MM.1S (cell line): ENCODE results near the gene PSME2.

Source experiments
- DNase-seq: peaks from one replicate; pipeline ENCODE4 v3.0.0-alpha.2; 2015
- H2AFZ ChIP-seq: fragments of 300-600 bp; sonication (generic); 2 replicates; pipeline ENCODE4 v1.6.0; 2016; ENCODE audit warnings: antibody characterized with exemption, low read length
- H3F3A ChIP-seq: fragments of 300-600 bp; sonication (generic); 2 replicates; pipeline ENCODE4 v1.6.1; 2016; ENCODE audit warnings: mild to moderate bottlenecking, antibody characterized with exemption, low read length, moderate library complexity, mixed read lengths; ENCODE audit not compliant: insufficient read depth
- H3K27ac ChIP-seq: fragments of 300-600 bp; sonication (generic); 2 replicates; pipeline ENCODE4 v1.5.1; 2016; ENCODE audit warnings: mild to moderate bottlenecking, low read length
- H3K27me3 ChIP-seq: fragments of 300-600 bp; sonication (generic); replicated peaks from 2 replicates; pipeline ENCODE4 v1.6.0; 2016; ENCODE audit warnings: low read length; ENCODE audit not compliant: insufficient read depth
- H3K36me3 ChIP-seq: fragments of 300-600 bp; sonication (generic); replicated peaks from 2 replicates; pipeline ENCODE4 v1.6.1; 2016; ENCODE audit warnings: mild to moderate bottlenecking, low read length, mixed read lengths; ENCODE audit not compliant: insufficient read depth
- H3K4me1 ChIP-seq: fragments of 300-600 bp; sonication (generic); 2 replicates; pipeline ENCODE4 v1.6.1; 2016; ENCODE audit warnings: low read length, mixed read lengths
- H3K4me2 ChIP-seq: fragments of 300-600 bp; sonication (generic); 2 replicates; pipeline ENCODE4 v1.6.0; 2016; ENCODE audit warnings: low read depth, low read length
- H3K4me3 ChIP-seq: fragments of 300-600 bp; sonication (generic); 2 replicates; pipeline ENCODE4 v1.5.1; 2016; ENCODE audit warnings: low read length, mixed read lengths
- H3K79me2 ChIP-seq: fragments of 300-600 bp; sonication (generic); 2 replicates; pipeline ENCODE4 v1.6.1; 2016; ENCODE audit warnings: mixed run types, low read length, mixed read lengths
- H3K9ac ChIP-seq: fragments of 300-600 bp; sonication (generic); 2 replicates; pipeline ENCODE4 v1.6.1; 2016; ENCODE audit warnings: low read length, mixed read lengths
- H3K9me2 ChIP-seq: fragments of 300-600 bp; sonication (generic); replicated peaks from 2 replicates; pipeline ENCODE4 v1.6.1; 2016; ENCODE audit warnings: mild to moderate bottlenecking, low read length, mixed read lengths; ENCODE audit not compliant: insufficient read depth
- H3K9me3 ChIP-seq: fragments of 300-600 bp; sonication (generic); replicated peaks from 2 replicates; pipeline ENCODE4 v1.6.1; 2016; ENCODE audit warnings: mild to moderate bottlenecking, low read length, mixed read lengths; ENCODE audit not compliant: insufficient read depth
- H4K20me1 ChIP-seq: fragments of 300-600 bp; sonication (generic); 2 replicates; pipeline ENCODE4 v1.6.1; 2016; ENCODE audit warnings: mild to moderate bottlenecking, low read length, moderate library complexity, mixed read lengths; ENCODE audit not compliant: insufficient read depth
- EZH2 ChIP-seq: fragments of 300-600 bp; sonication (generic); optimal IDR thresholded peaks from 2 replicates; pipeline ENCODE3; 2017; ENCODE audit warnings: low read depth, mild to moderate bottlenecking, antibody characterized with exemption, low read length, mixed read lengths
- EZH2phosphoT487 ChIP-seq: fragments of 300-600 bp; sonication (generic); IDR thresholded peaks from 2 replicates; pipeline ENCODE4 v1.6.1; 2018; ENCODE audit warnings: antibody characterized with exemption, low read length
- TF ChIP-seq, protein P1 (sequence below): fragments of 300-600 bp; sonication (generic); IDR thresholded peaks from 2 replicates; pipeline ENCODE4 v1.5.1; 2016; ENCODE audit warnings: antibody characterized with exemption, low read length, mixed read lengths

The PSME2 gene

DNA sequence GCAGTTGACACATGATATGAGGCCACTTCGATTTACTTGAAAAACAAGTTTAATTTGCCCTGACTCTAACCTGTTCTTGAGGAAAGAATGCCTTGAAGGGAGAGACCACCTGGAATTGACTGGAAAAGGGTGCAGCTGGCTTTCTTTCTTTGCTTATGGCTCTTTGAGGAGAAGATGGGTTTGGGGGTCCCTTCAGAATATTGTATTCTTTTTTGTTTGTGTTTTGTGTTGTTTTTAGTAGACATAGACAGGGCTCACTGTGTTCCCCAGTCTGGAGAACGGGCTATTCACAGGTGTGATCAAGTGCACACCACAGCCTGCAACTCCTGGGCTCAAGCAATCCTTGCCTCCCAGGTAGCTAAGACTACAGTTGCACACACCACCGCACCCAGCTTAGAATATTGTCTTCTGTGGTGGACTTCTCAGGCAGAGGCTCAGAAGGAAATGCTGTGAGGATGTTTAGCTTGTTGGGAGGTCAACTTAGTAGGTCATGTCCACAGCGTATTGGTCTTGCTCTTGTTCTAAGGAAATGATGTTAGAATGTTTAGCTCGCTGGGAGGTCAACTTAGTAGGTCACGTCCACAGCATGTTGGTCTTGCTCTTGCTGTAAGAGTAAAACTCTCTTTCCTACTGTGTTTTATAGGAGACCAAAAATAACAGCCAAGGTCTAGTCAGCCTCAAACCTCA lies 30.1 kb downstream of the PSME2 start:
- Histone ChIP-seq H3K36me3 (no peaks in the 10 kb centered on the region), H3K79me2 (peaks cover 13% of the 10 kb centered on the region), H2AFZ (no peak overlapping the region), H3K27ac (no peak overlapping the region), H3K27me3 (no peaks in the 10 kb centered on the region), H3K9me3 (no peaks in the 10 kb centered on the region), H3K4me1 (no peaks in the 10 kb centered on the region), H3K4me3 (peak overlapping the region; percentile 87; the same call in 1 of the 2 replicates), H3K9me2 (no peaks in the 10 kb centered on the region), H3F3A (peaks cover 11% of the 10 kb centered on the region), H4K20me1 (no peaks in the 10 kb centered on the region), H3K9ac (peak overlapping the region; percentile 93; the same call in 1 of the 2 replicates), H3K4me2 (peak overlapping the region; percentile 76)
- TF ChIP-seq, protein P1, sequence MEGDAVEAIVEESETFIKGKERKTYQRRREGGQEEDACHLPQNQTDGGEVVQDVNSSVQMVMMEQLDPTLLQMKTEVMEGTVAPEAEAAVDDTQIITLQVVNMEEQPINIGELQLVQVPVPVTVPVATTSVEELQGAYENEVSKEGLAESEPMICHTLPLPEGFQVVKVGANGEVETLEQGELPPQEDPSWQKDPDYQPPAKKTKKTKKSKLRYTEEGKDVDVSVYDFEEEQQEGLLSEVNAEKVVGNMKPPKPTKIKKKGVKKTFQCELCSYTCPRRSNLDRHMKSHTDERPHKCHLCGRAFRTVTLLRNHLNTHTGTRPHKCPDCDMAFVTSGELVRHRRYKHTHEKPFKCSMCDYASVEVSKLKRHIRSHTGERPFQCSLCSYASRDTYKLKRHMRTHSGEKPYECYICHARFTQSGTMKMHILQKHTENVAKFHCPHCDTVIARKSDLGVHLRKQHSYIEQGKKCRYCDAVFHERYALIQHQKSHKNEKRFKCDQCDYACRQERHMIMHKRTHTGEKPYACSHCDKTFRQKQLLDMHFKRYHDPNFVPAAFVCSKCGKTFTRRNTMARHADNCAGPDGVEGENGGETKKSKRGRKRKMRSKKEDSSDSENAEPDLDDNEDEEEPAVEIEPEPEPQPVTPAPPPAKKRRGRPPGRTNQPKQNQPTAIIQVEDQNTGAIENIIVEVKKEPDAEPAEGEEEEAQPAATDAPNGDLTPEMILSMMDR = no peak
- TF ChIP-seq EZH2 = no peak
- TF ChIP-seq EZH2phosphoT487 = no peak
- no peak for DNase-seq

DNA sequence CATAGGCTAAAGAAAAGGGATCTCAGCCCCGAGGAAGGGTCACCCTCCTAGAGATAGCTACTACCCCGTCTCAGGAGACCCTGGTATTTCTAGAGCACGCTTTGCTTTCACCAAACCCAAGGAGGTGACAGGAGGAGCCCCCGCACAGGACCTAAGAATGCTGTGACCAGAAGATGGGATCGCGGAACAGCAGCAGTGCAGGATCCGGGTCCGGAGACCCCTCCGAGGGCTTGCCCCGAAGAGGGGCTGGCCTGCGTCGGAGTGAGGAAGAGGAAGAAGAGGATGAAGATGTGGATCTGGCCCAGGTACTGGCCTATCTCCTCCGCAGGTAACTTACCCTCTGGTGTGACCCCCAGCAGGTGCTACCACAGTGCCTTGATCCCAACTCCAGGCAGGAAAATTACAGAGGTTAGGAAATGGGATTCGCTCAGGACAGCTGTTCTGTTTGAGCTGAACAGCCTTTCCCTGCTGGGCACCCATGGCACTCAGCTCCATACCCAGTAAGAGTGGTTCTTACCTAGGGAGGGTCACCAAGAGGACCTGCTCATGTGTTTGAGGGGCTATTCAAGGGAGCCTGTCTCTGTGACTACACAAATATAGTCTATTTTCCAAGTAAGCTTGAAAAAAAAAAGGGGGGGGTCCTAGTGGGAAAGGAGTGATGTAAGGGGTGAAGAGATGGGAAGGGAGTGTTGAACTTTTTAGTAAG lies 30.8 kb downstream of the PSME2 start:
- no peaks in the 10 kb centered on the region for H3K27me3 ChIP-seq
- H4K20me1 ChIP-seq = no peaks in the 10 kb centered on the region
- H3K9ac ChIP-seq = peak overlapping the region; percentile 93
- no peaks in the 10 kb centered on the region for H3K9me3 ChIP-seq
- H3K4me1 ChIP-seq = peaks cover 5% of the 10 kb centered on the region
- peak overlapping the region; percentile 76 for H3K4me2 ChIP-seq
- peaks cover 13% of the 10 kb centered on the region for H3F3A ChIP-seq
- H3K4me3 ChIP-seq = peak overlapping the region; percentile 87
- DNase-seq = no peak
- peaks cover 13% of the 10 kb centered on the region for H3K79me2 ChIP-seq
- H3K36me3 ChIP-seq = no peaks in the 10 kb centered on the region
- peak overlapping the region; percentile 43; the same call in 1 of the 2 replicates for H3K27ac ChIP-seq
- no peaks in the 10 kb centered on the region for H3K9me2 ChIP-seq
- TF ChIP-seq, protein P1 = no peak
- TF ChIP-seq EZH2 = no peak
- TF ChIP-seq EZH2phosphoT487 = no peak
- H2AFZ ChIP-seq = 0 out of 2 replicates have a peak overlapping the region, but pooled peaks have one; percentile 27

DNA sequence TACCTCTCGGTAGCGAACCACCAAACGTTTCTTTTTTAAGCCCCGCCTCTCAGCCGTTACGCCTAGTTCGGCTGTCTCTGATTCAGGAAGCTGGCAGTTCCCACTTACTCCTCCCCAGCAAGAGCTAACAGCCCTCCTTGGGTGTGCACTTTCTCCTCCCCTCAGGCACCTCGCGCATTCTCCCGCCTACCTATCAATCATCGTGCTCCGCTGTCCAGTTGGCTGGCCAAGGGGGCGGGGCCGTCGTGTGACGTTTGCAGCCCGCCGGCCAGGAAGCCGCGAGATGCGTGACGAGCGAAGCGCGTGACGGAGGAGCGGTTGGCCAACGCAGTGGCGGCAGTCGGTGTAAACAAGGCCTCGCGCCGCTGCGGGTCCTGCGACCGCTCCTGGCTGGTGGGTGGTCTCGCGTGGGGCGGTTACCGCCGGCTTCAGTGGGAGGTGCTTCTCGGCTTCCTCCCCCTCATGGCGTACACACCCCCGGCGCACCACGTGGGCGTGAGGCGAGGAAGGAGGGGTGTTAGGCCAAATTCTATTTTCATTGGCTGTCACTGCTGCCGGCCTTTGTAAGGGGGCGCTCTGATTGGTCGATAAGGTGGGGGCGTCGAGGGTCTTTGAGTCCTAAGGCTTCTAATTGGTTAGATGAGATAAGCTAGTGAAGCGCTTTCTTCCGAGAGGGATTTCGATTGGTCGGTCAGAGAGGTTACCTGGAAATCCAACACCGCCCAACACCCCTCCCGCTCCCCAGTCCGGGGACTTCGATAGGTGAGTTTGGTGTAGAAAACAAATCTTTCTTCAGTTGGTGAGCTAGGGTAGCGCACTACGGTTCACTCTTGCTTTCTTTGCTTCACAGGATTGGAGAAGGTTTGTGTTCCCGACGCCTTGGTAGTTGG lies 31.6 kb downstream of the PSME2 start, which contains the start of the genes DCAF11 and NRL:
Gene DCAF11 (plus strand): TSS at position 246 of the 890 bp plus-strand sequence. CDS start 818 bp downstream, outside the sequence.
Gene NRL (minus strand): TSS at position 418 of the 890 bp plus-strand sequence. CDS start 32,101 bp downstream, outside the sequence.
- H3K79me2 ChIP-seq = peaks cover 13% of the 10 kb centered on the region

More for the DNA sequence above, 31.6 kb downstream of the PSME2 start, which contains the start of the genes DCAF11 and NRL:
- Histone ChIP-seq H2AFZ (peak within 1 kb of the TSS; percentile 58; the same call in 1 of the 2 replicates), H3K9me2 (no peaks in the 10 kb centered on the region), H3K27me3 (no peaks in the 10 kb centered on the region), H3K4me3 (peak within 1 kb of the TSS; percentile 87), H3F3A (peaks cover 20% of the 10 kb centered on the region), H3K4me1 (peaks cover 9% of the 10 kb centered on the region), H3K9me3 (no peaks in the 10 kb centered on the region), H3K36me3 (no peaks in the 10 kb centered on the region), H3K27ac (peak within 1 kb of the TSS; percentile 100), H4K20me1 (no peaks in the 10 kb centered on the region), H3K9ac (peak within 1 kb of the TSS; percentile 93), H3K4me2 (peak within 1 kb of the TSS; percentile 84)
- TF ChIP-seq EZH2phosphoT487 (no peak), EZH2 (no peak)
- TF ChIP-seq, protein P1 = no peak
- peak; percentile 97 for DNase-seq
